Measurements from ENCODE around the gene PDE5A.

The PDE5A gene

GRCh38 chr4:119672938-119673337 is 44.3 kb upstream of the PDE5A start:
- Histone ChIP-seq H3K36me3 (ENCODE audit: insufficient read depth, low read length) (no peaks in the 10 kb centered on the region), H2AFZ (ENCODE audit: low read depth, low read length) (no peak overlapping the region), H3K9ac (ENCODE audit: low read depth, low read length) (no peak overlapping the region), H4K20me1 (ENCODE audit: insufficient read depth, low read length) (no peaks in the 10 kb centered on the region), H3K4me1 (ENCODE audit: insufficient read depth, low read length) (no peaks in the 10 kb centered on the region), H3K4me2 (ENCODE audit: insufficient read depth, low read length) (no peak overlapping the region), H3K4me3 (ENCODE audit: low read depth in 1 of 2, low read length in 2 of 2) (no peak overlapping the region), H3K9me3 (ENCODE audit: insufficient read depth, low read length, severe bottlenecking) (no peaks in the 10 kb centered on the region), H3K27ac (ENCODE audit: low read length) (no peak overlapping the region), H3K79me2 (ENCODE audit: insufficient read depth, low read length) (no peaks in the 10 kb centered on the region), H3K27me3 (ENCODE audit: insufficient read depth, low read length, poor library complexity) (no peaks in the 10 kb centered on the region)
- DNase-seq: no peak
- no peak for TF ChIP-seq EZH2 (IDR thresholded peaks at IDR 0.05; ENCODE audit: borderline replicate concordance, low read depth, low read length, severe bottlenecking)
- TF ChIP-seq, protein P1, sequence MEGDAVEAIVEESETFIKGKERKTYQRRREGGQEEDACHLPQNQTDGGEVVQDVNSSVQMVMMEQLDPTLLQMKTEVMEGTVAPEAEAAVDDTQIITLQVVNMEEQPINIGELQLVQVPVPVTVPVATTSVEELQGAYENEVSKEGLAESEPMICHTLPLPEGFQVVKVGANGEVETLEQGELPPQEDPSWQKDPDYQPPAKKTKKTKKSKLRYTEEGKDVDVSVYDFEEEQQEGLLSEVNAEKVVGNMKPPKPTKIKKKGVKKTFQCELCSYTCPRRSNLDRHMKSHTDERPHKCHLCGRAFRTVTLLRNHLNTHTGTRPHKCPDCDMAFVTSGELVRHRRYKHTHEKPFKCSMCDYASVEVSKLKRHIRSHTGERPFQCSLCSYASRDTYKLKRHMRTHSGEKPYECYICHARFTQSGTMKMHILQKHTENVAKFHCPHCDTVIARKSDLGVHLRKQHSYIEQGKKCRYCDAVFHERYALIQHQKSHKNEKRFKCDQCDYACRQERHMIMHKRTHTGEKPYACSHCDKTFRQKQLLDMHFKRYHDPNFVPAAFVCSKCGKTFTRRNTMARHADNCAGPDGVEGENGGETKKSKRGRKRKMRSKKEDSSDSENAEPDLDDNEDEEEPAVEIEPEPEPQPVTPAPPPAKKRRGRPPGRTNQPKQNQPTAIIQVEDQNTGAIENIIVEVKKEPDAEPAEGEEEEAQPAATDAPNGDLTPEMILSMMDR (IDR thresholded peaks at IDR 0.05; ENCODE audit: borderline replicate concordance, extremely low read depth, low read length, poor library complexity, severe bottlenecking): no peak
- ATAC-seq (ENCODE audit: insufficient read depth, low read depth): no peak

DNA sequence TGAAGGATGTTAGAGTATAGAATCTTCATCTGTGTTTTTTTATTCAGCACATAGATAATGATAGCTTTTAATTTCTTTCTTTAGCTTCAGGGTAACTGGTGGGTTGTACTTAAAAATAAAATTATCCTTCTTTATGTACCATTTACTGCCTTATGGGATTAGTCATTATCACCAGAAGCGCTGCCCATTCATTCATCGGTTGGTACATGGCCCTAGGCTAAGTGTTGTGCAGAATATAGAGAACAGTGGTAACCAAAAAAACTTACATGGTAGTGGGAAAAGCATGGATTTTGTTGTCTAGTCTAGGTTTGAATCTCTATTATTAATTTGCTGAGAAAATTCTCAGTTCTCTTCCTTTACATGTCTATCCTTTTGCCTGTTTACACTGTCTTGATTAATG is 43.5 kb upstream of the PDE5A start:
- Histone ChIP-seq H3K9ac (ENCODE audit: low read depth, low read length) (no peak overlapping the region), H3K36me3 (ENCODE audit: insufficient read depth, low read length) (no peaks in the 10 kb centered on the region), H3K4me2 (ENCODE audit: insufficient read depth, low read length) (no peak overlapping the region), H3K9me3 (ENCODE audit: insufficient read depth, low read length, severe bottlenecking) (no peaks in the 10 kb centered on the region), H3K4me3 (ENCODE audit: low read depth in 1 of 2, low read length in 2 of 2) (no peak overlapping the region), H4K20me1 (ENCODE audit: insufficient read depth, low read length) (no peaks in the 10 kb centered on the region), H3K27ac (ENCODE audit: low read length) (no peak overlapping the region), H3K27me3 (ENCODE audit: insufficient read depth, low read length, poor library complexity) (no peaks in the 10 kb centered on the region), H3K4me1 (ENCODE audit: insufficient read depth, low read length) (no peaks in the 10 kb centered on the region), H3K79me2 (ENCODE audit: insufficient read depth, low read length) (no peaks in the 10 kb centered on the region), H2AFZ (ENCODE audit: low read depth, low read length) (no peak overlapping the region)
- DNase-seq: no peak
- no peak for ATAC-seq (ENCODE audit: insufficient read depth, low read depth)
- TF ChIP-seq, protein P1 (IDR thresholded peaks at IDR 0.05; ENCODE audit: borderline replicate concordance, extremely low read depth, low read length, poor library complexity, severe bottlenecking): no peak
- TF ChIP-seq EZH2 (IDR thresholded peaks at IDR 0.05; ENCODE audit: borderline replicate concordance, low read depth, low read length, severe bottlenecking): no peak

DNA sequence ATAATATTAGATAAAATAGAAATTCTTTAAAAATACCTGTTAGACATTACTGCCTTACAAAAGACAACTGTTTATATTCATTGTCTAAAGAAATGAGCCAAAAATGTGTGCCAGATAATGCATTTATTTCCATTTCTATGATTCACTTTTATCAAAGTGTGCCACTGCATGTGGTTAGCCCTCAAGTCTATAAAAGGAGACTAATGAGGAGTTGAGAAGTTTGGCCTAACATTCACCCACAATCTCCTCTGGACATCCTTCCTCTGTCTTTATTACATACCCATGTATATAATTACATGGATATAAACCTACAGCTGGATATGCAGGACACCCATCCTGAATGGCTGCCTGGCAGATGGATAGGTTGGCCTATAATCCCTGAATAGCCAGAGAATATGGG is 42.6 kb upstream of the PDE5A start:
- Histone ChIP-seq H3K36me3 (ENCODE audit: insufficient read depth, low read length) (no peaks in the 10 kb centered on the region), H3K27me3 (ENCODE audit: insufficient read depth, low read length, poor library complexity) (no peaks in the 10 kb centered on the region), H3K9ac (ENCODE audit: low read depth, low read length) (no peak overlapping the region), H3K4me2 (ENCODE audit: insufficient read depth, low read length) (no peak overlapping the region), H3K27ac (ENCODE audit: low read length) (no peak overlapping the region), H3K9me3 (ENCODE audit: insufficient read depth, low read length, severe bottlenecking) (no peaks in the 10 kb centered on the region), H3K4me3 (ENCODE audit: low read depth in 1 of 2, low read length in 2 of 2) (no peak overlapping the region), H2AFZ (ENCODE audit: low read depth, low read length) (no peak overlapping the region), H3K4me1 (ENCODE audit: insufficient read depth, low read length) (no peaks in the 10 kb centered on the region), H3K79me2 (ENCODE audit: insufficient read depth, low read length) (no peaks in the 10 kb centered on the region), H4K20me1 (ENCODE audit: insufficient read depth, low read length) (no peaks in the 10 kb centered on the region)
- DNase-seq (no peak), ATAC-seq (ENCODE audit: insufficient read depth, low read depth) (no peak)
- TF ChIP-seq EZH2 (IDR thresholded peaks at IDR 0.05; ENCODE audit: borderline replicate concordance, low read depth, low read length, severe bottlenecking): no peak
- TF ChIP-seq, protein P1 (IDR thresholded peaks at IDR 0.05; ENCODE audit: borderline replicate concordance, extremely low read depth, low read length, poor library complexity, severe bottlenecking): no peak

- Histone ChIP-seq H3K79me2 (ENCODE audit: insufficient read depth, low read length) (no peaks in the 10 kb centered on the region), H3K4me1 (ENCODE audit: insufficient read depth, low read length) (no peaks in the 10 kb centered on the region), H3K27me3 (ENCODE audit: insufficient read depth, low read length, poor library complexity) (no peaks in the 10 kb centered on the region), H3K9me3 (ENCODE audit: insufficient read depth, low read length, severe bottlenecking) (no peaks in the 10 kb centered on the region), H3K4me2 (ENCODE audit: insufficient read depth, low read length) (no peak overlapping the region), H2AFZ (ENCODE audit: low read depth, low read length) (no peak overlapping the region), H3K9ac (ENCODE audit: low read depth, low read length) (no peak overlapping the region), H3K27ac (ENCODE audit: low read length) (no peak overlapping the region), H4K20me1 (ENCODE audit: insufficient read depth, low read length) (no peaks in the 10 kb centered on the region), H3K36me3 (ENCODE audit: insufficient read depth, low read length) (no peaks in the 10 kb centered on the region), H3K4me3 (ENCODE audit: low read depth in 1 of 2, low read length in 2 of 2) (no peak overlapping the region)
- TF ChIP-seq EZH2 (IDR thresholded peaks at IDR 0.05; ENCODE audit: borderline replicate concordance, low read depth, low read length, severe bottlenecking): no peak
- TF ChIP-seq, protein P1 (IDR thresholded peaks at IDR 0.05; ENCODE audit: borderline replicate concordance, extremely low read depth, low read length, poor library complexity, severe bottlenecking): no peak
- DNase-seq: no peak
- no peak for ATAC-seq (ENCODE audit: insufficient read depth, low read depth)
Measured at GRCh38 chr4:119667802-119668201, 39.2 kb upstream of the PDE5A start.

All from DND-41 (cell line).